ENCODE measurements around the gene POLG. TPM values are rescaled to one million over a fixed set of nuclear protein-coding genes. Genes with fewer than 3 reads are reported as not detected.

The POLG gene
- total RNA-seq (100 to 1,000 TPM in 2 of 5 donors, 10 to 100 TPM in 3; 42.4 to 172 (median 76.9) TPM), polyA plus RNA-seq (10 to 100 TPM; 22.7 to 40.5 (median 24.3) TPM)
- long read RNA-seq, donor 1, partial matches to known transcripts: 0 of 1 reads
- long read RNA-seq, donor 1, other reads (novel, unspliced or antisense): 0 of 1 reads
- long read RNA-seq, donor 2, full-length matches to known transcripts: 3 of 3 reads
- long read RNA-seq, donor 2, partial matches to known transcripts: 0 of 3 reads
- long read RNA-seq, donor 2, other reads (novel, unspliced or antisense): 0 of 3 reads
- long read RNA-seq, donor 3, full-length matches to known transcripts: 7 of 7 reads
- long read RNA-seq, donor 3, partial matches to known transcripts: 0 of 7 reads
- long read RNA-seq, donor 3, other reads (novel, unspliced or antisense): 0 of 7 reads
- long read RNA-seq, donor 4: 0 reads
- long read RNA-seq, donor 5, transcript POLG-206 (2 exons, 764 nt): major isoform, 6 of 19 reads
- long read RNA-seq, donor 5, partial matches to known transcripts: 13 of 19 reads
- long read RNA-seq, donor 5, other reads (novel, unspliced or antisense): 0 of 19 reads
- long read RNA-seq, donor 6, full-length matches to known transcripts: 4 of 25 reads
- long read RNA-seq, donor 6, partial matches to known transcripts: 21 of 25 reads
- long read RNA-seq, donor 6, other reads (novel, unspliced or antisense): 0 of 25 reads
- long read RNA-seq, donor 7, partial matches to known transcripts: 0 of 4 reads
- long read RNA-seq, donor 7, other reads (novel, unspliced or antisense): 0 of 4 reads
- long read RNA-seq, donor 8, full-length matches to known transcripts: 6 of 6 reads
- long read RNA-seq, donor 8, partial matches to known transcripts: 0 of 6 reads
- long read RNA-seq, donor 8, other reads (novel, unspliced or antisense): 0 of 6 reads
- long read RNA-seq, donor 9, transcript POLG-206 (2 exons, 764 nt): major isoform, 6 of 6 reads
- long read RNA-seq, donor 9, partial matches to known transcripts: 0 of 6 reads
- long read RNA-seq, donor 9, other reads (novel, unspliced or antisense): 0 of 6 reads
- long read RNA-seq, donor 10, full-length matches to known transcripts: 3 of 3 reads
- long read RNA-seq, donor 10, partial matches to known transcripts: 0 of 3 reads
- long read RNA-seq, donor 10, other reads (novel, unspliced or antisense): 0 of 3 reads

- intact Hi-C loops (cut with DNase I; ENCODE audit: low total_unique reads): no loop called here
- Histone ChIP-seq H3K9me3 (no peaks in the 10 kb centered on the region), H3K4me1 (peaks cover 51 to 54% (median 52%) of the 10 kb centered on the region in 4 donors), H3K27ac (peak within 1 kb of the TSS; percentile 93 to 94 (median 93)), H3K36me3 (peaks cover 33 to 40% (median 37%) of the 10 kb centered on the region in 4 donors), H3K27me3 (no peaks in the 10 kb centered on the region), H3K4me3 (peak within 1 kb of the TSS; percentile 86 to 99 (median 92))
- no peak for TF ChIP-seq EP300 (IDR thresholded peaks at IDR 0.05)
- peak in 2 of 4 donors; percentile 30 to 82 for TF ChIP-seq POLR2A (IDR thresholded peaks at IDR 0.05)
- no peak for TF ChIP-seq CTCF (IDR thresholded peaks at IDR 0.05)
- peak; percentile 79 to 98 (median 98) for TF ChIP-seq POLR2AphosphoS5 (IDR thresholded peaks at IDR 0.05)
- peak; percentile 97 to 99 for DNase-seq
- WGBS, 5 donors: 0 to 1% (median 0%) methylated on average over 15 to 85 of the region's 85 CpGs
Measured at GRCh38 chr15:89334510-89335297, at the start of gene POLG. POLG (minus strand) TSS chr15:89334824; CDS start chr15:89333754, 1,070 bp downstream.

DNA sequence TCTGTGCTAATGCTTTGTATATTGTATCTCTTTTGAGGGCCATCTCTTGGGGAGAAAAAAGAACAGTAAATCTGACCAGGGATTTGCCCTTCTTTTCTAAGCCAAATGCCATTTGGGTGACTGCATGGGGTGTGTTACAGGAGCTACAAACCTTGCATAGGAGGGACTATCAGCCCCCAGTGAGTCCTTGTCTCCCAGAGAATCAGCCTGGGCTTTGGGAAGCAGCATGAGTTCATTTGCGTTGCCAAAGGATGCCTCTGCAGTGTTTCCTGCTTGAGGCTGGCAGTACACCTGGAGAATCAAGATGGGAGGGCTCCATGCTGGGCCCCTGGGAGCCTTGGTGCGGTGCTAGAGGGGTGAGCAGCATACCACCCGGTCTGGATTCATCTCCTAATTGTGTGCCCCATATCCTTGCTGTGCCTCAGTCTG lies 49.6 kb upstream of the POLG start:
- Histone ChIP-seq H3K4me3 (no peak overlapping the region), H3K36me3 (no peaks in the 10 kb centered on the region), H3K4me1 (peaks cover under 1 to 10% (median 2%) of the 10 kb centered on the region in 4 donors), H3K27ac (no peak overlapping the region), H3K9me3 (no peaks in the 10 kb centered on the region), H3K27me3 (peaks cover under 1 to 74% (median 24%) of the 10 kb centered on the region in 3 donors)
- no peak for DNase-seq
- WGBS, 5 donors: 45 to 66% (median 58%) methylated on average over 2 to 3 of the region's 3 CpGs
- TF ChIP-seq CTCF (IDR thresholded peaks at IDR 0.05): no peak
- TF ChIP-seq EP300 (IDR thresholded peaks at IDR 0.05): no peak
- no peak for TF ChIP-seq POLR2AphosphoS5 (IDR thresholded peaks at IDR 0.05)
- no peak for TF ChIP-seq POLR2A (IDR thresholded peaks at IDR 0.05)
- intact Hi-C loops (cut with DNase I; ENCODE audit: low total_unique reads): no loop called here

DNA sequence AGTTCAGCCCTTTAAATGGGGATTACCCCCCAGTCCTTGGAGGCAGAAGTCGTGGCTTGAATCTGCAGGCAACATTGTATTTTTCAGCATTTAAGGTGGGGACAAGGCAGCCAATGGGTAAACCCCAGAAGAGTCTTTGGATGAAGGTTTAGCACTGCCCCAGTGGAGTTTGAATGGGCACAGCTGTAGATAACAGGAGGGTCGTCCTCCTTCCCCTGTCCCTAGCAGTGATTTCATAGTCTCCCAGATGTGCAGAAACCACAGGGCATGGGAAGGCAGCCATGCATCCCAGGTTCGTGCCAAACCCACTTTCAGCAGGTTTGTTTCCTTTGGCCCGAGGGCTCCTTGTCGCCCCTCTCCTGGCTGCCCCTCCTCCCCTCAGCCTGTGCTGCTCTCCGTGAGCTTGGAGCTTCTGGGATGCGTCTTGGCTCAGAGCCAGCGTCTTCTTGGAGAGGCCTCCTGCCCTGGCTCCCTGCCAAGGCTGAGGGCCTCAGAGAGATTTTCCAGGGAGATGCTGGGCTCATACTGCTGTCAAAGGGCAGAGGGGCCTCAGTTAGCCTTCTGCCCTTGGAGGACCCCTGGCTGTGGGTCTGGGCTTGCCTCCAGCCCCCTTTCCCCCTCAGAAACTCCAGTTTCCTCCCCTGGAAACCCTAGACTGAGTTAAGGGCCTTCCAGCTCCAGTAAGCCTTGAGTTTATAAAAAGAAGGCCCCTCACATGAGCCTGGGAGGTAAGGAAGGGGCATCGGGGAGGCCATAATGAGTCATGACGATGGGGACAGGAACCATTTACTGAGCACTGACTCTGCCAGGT lies 48.9 kb upstream of the POLG start:
- H3K4me1 ChIP-seq: peaks cover 7 to 16% (median 9%) of the 10 kb centered on the region in 4 donors
- DNase-seq: peak in 1 of 2 donors; percentile 89
- no peak overlapping the region for H3K4me3 ChIP-seq
- H3K27ac ChIP-seq: no peak overlapping the region
- WGBS, 5 donors: 17 to 33% (median 23%) methylated on average over 5 to 10 of the region's 10 CpGs
- no peak for TF ChIP-seq POLR2AphosphoS5 (IDR thresholded peaks at IDR 0.05)
- no peak for TF ChIP-seq CTCF (IDR thresholded peaks at IDR 0.05)
- TF ChIP-seq POLR2A (IDR thresholded peaks at IDR 0.05): no peak
- TF ChIP-seq EP300 (IDR thresholded peaks at IDR 0.05): no peak
- H3K27me3 ChIP-seq: peaks cover 7 to 74% (median 30%) of the 10 kb centered on the region in 3 donors
- no peaks in the 10 kb centered on the region for H3K36me3 ChIP-seq
- no peaks in the 10 kb centered on the region for H3K9me3 ChIP-seq
- intact Hi-C loops (cut with DNase I; ENCODE audit: low total_unique reads): no loop called here

Measured in stomach (tissue), 19 donors.